Osteoblast (primary cell): ENCODE results near the gene FBXO9. TPM values are rescaled to one million over a fixed set of nuclear protein-coding genes. Genes with fewer than 3 reads are reported as not detected.

Experiments used
- DNase-seq: peaks from one replicate; pipeline ENCODE4 v3.0.0; 2011; ENCODE audit warnings: low spot score, mixed read lengths; ENCODE audit not compliant: insufficient read length; ENCODE audit errors: missing footprints
- H2AFZ ChIP-seq: 2 replicates; pipeline ENCODE4 v1.6.0; 2011; ENCODE audit warnings: mild to moderate bottlenecking, low read length
- H3K27ac ChIP-seq: 2 replicates; pipeline ENCODE4 v1.5.1; 2011; ENCODE audit warnings: mild to moderate bottlenecking, low read depth, low read length, moderate library complexity
- H3K27me3 ChIP-seq: 2 replicates; pipeline ENCODE4 v1.6.0; 2012; ENCODE audit warnings: mild to moderate bottlenecking, control low read depth, inconsistent platforms, low read length, moderate library complexity; ENCODE audit not compliant: insufficient read depth
- H3K36me3 ChIP-seq: 2 replicates; pipeline ENCODE4 v1.5.1; 2011; ENCODE audit warnings: mild to moderate bottlenecking, low read length, control low read depth, moderate library complexity; ENCODE audit not compliant: insufficient read depth
- H3K4me1 ChIP-seq: 2 replicates; pipeline ENCODE4 v1.5.1; 2011; ENCODE audit warnings: mild to moderate bottlenecking, low read length, control low read depth, moderate library complexity; ENCODE audit not compliant: insufficient read depth
- H3K4me2 ChIP-seq: 2 replicates; pipeline ENCODE4 v1.6.0; 2011; ENCODE audit warnings: mild to moderate bottlenecking, low read length; ENCODE audit not compliant: insufficient read depth
- H3K4me3 ChIP-seq: fragments of 200-600 bp; sonication (generic); 3 replicates; pipeline ENCODE4 v1.5.1; 2012; ENCODE audit warnings: mild to moderate bottlenecking, low read length, inconsistent platforms; ENCODE audit not compliant: insufficient read depth
- H3K79me2 ChIP-seq: 2 replicates; pipeline ENCODE4 v1.6.0; 2012; ENCODE audit warnings: mild to moderate bottlenecking, low read length, control low read depth, inconsistent platforms; ENCODE audit not compliant: insufficient read depth
- H3K9me3 ChIP-seq: 2 replicates; pipeline ENCODE4 v1.5.1; 2011; ENCODE audit warnings: low read depth, low read length, control low read depth
- H4K20me1 ChIP-seq: 2 replicates; pipeline ENCODE4 v1.6.0; 2012; ENCODE audit warnings: mild to moderate bottlenecking, low read length, control low read depth; ENCODE audit not compliant: insufficient read depth
- small RNA-seq: library from RNA; depleted of rRNA; stranded (forward); fragments of <200 nt; gene quantifications from one replicate; pipeline ENCODE3, GENCODE V24; 2012
- total RNA-seq: library from RNA; depleted of rRNA; stranded (reverse); fragments of >200 nt; gene quantifications from 2 replicates; pipeline ENCODE4 v1.2.3, GENCODE V29; 2012
- TF ChIP-seq, protein P1 (sequence below): IDR thresholded peaks from 2 replicates; pipeline ENCODE4 v1.5.1; 2011; ENCODE audit warnings: mild to moderate bottlenecking, low read depth, low read length, moderate library complexity; ENCODE audit errors: extremely low read depth

Gene FBXO9
- total RNA-seq, 1 donor, result 53.6 TPM

DNA sequence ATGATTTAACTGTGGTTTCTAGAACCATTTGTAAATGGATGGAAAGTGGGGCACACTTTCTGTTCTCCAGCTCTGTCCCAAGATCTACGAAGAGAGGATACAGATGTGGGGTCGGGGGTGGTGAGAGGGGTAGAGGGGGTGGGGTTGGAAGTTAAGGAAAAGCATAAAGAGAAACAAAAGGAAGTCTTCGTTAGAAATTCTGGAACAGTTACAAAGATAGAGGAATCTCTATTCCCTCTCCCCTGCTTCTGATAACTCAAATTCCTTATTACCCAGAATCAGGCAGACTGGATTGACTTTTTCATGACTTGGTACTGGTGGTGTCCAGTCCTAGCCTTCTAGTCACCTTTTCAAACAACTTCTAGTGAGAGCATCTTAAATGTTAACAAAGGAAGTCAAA is 78.5 kb downstream of the FBXO9 start:
- Histone ChIP-seq H3K79me2 (no peaks in the 10 kb centered on the region), H2AFZ (no peak overlapping the region), H3K27ac (no peak overlapping the region), H3K4me2 (no peak overlapping the region), H3K9me3 (no peaks in the 10 kb centered on the region), H3K4me3 (no peak overlapping the region), H4K20me1 (no peaks in the 10 kb centered on the region), H3K4me1 (no peaks in the 10 kb centered on the region), H3K27me3 (peaks cover 19% of the 10 kb centered on the region), H3K36me3 (no peaks in the 10 kb centered on the region)
- TF ChIP-seq, protein P1, sequence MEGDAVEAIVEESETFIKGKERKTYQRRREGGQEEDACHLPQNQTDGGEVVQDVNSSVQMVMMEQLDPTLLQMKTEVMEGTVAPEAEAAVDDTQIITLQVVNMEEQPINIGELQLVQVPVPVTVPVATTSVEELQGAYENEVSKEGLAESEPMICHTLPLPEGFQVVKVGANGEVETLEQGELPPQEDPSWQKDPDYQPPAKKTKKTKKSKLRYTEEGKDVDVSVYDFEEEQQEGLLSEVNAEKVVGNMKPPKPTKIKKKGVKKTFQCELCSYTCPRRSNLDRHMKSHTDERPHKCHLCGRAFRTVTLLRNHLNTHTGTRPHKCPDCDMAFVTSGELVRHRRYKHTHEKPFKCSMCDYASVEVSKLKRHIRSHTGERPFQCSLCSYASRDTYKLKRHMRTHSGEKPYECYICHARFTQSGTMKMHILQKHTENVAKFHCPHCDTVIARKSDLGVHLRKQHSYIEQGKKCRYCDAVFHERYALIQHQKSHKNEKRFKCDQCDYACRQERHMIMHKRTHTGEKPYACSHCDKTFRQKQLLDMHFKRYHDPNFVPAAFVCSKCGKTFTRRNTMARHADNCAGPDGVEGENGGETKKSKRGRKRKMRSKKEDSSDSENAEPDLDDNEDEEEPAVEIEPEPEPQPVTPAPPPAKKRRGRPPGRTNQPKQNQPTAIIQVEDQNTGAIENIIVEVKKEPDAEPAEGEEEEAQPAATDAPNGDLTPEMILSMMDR, result no peak
- no peak for DNase-seq

DNA sequence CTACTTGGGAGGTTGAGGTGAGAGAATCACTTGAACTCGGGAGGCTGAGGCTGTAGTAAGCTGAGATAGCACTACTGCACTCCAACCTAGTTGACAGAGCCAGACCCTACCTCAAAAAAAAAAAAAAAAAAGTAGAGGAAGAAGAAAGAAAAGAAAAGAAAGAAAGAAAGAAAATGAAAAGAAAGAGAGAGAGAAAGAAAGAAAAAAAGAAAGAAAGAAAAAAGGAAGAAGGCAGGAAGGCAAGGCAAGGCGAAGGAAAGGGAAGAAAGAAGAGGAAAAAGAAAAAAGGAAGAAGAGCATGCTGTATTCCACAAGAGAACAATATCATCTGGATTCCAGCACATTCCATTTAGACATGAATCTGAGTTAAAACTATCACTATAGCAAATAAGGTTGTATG is 79.6 kb downstream of the FBXO9 start:
- H4K20me1 ChIP-seq, result no peaks in the 10 kb centered on the region
- no peaks in the 10 kb centered on the region for H3K4me1 ChIP-seq
- H3K9me3 ChIP-seq, result no peaks in the 10 kb centered on the region
- H2AFZ ChIP-seq, result no peak overlapping the region
- H3K79me2 ChIP-seq, result no peaks in the 10 kb centered on the region
- peaks cover 19% of the 10 kb centered on the region for H3K27me3 ChIP-seq
- no peaks in the 10 kb centered on the region for H3K36me3 ChIP-seq
- no peak overlapping the region for H3K27ac ChIP-seq
- no peak overlapping the region for H3K4me3 ChIP-seq
- DNase-seq, result no peak
- H3K4me2 ChIP-seq, result no peak overlapping the region
- TF ChIP-seq, protein P1, result no peak

DNA sequence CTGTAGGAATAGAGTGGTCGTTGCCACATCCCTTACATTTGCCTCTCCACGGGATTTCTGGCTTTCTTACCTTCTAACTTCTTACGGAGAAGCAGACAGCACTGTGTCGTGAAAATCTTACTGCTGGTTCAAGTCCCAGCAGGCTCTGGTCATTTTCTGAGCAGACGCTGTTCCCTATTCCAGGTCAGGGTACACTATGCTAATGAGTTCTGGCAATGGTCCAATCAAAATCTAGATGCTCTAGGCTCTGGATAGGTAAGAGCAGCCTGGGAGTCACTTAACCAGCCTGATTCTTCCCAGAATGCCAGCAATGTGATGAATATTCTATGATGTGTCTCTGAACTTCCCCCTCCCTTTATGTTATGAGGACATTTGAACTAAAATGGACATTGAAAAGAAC is 83.5 kb downstream of the FBXO9 start, which contains the start of gene GCM1:
TSS of gene GCM1 (minus strand) at position 158 of the 400 bp plus-strand sequence. CDS start 3,209 bp downstream, outside the sequence.
- no peak within 1 kb of the TSS for H3K4me3 ChIP-seq
- no peaks in the 10 kb centered on the region for H4K20me1 ChIP-seq
- DNase-seq, result no peak
- H3K4me2 ChIP-seq, result no peak within 1 kb of the TSS
- no peak within 1 kb of the TSS for H2AFZ ChIP-seq
- TF ChIP-seq, protein P1, result no peak
- H3K27me3 ChIP-seq, result peaks cover 11% of the 10 kb centered on the region
- H3K4me1 ChIP-seq, result no peaks in the 10 kb centered on the region
- no peak within 1 kb of the TSS for H3K27ac ChIP-seq
- no peaks in the 10 kb centered on the region for H3K9me3 ChIP-seq
- H3K79me2 ChIP-seq, result no peaks in the 10 kb centered on the region
- H3K36me3 ChIP-seq, result no peaks in the 10 kb centered on the region

Small RNAs within 50 kb of the gene (small RNA-seq; reads per million reads assigned to genes)
- not detected for gene RN7SL244P

Other genes starting within 250 kb of the FBXO9 start
- not detected in 2 replicates for gene GSTA5, start 224.6 kb upstream of the FBXO9 start, total RNA-seq
- not detected in 2 replicates for gene GSTA3, start 155.7 kb upstream of the FBXO9 start, total RNA-seq
- gene GSTA4, start 70.1 kb upstream of the FBXO9 start, total RNA-seq, result 33.3 and 36.2 TPM in 2 replicates
- 17.4 and 20.0 TPM in 2 replicates for gene CILK1, start 3.6 kb upstream of the FBXO9 start, total RNA-seq
- gene GCM1, start 83.4 kb downstream of the FBXO9 start, total RNA-seq, result not detected in 2 replicates